ENCODE measurements around the gene ERBB4.

ERBB4 gene

GRCh38 chr2:212517693-212518092 lies 20.9 kb downstream of the ERBB4 start:
- H3K4me3 ChIP-seq (ENCODE audit: control insufficient read depth, low read depth, low read length): no peak overlapping the region
- no peak for TF ChIP-seq CTCF (conservative IDR thresholded peaks at IDR 0.05; ENCODE audit: control insufficient read depth, insufficient read depth, low read depth, low read length)
- no peak for DNase-seq (ENCODE audit: low read depth)

GRCh38 chr2:212505586-212505985 lies 33.0 kb downstream of the ERBB4 start:
- no peak overlapping the region for H3K4me3 ChIP-seq (ENCODE audit: control insufficient read depth, low read depth, low read length)
- DNase-seq (ENCODE audit: low read depth): no peak
- no peak for TF ChIP-seq CTCF (conservative IDR thresholded peaks at IDR 0.05; ENCODE audit: control insufficient read depth, insufficient read depth, low read depth, low read length)

GRCh38 chr2:212495046-212495445 lies 43.6 kb downstream of the ERBB4 start:
- no peak for TF ChIP-seq CTCF (conservative IDR thresholded peaks at IDR 0.05; ENCODE audit: control insufficient read depth, insufficient read depth, low read depth, low read length)
- no peak overlapping the region for H3K4me3 ChIP-seq (ENCODE audit: control insufficient read depth, low read depth, low read length)
- no peak for DNase-seq (ENCODE audit: low read depth)

GRCh38 chr2:212494418-212495020 lies 44.1 kb downstream of the ERBB4 start:
- DNase-seq (ENCODE audit: low read depth): no peak
- no peak for TF ChIP-seq CTCF (conservative IDR thresholded peaks at IDR 0.05; ENCODE audit: control insufficient read depth, insufficient read depth, low read depth, low read length)

GRCh38 chr2:212489719-212490346 lies 48.8 kb downstream of the ERBB4 start:
- no peak overlapping the region for H3K4me3 ChIP-seq (ENCODE audit: control insufficient read depth, low read depth, low read length)
- TF ChIP-seq CTCF (conservative IDR thresholded peaks at IDR 0.05; ENCODE audit: control insufficient read depth, insufficient read depth, low read depth, low read length): no peak
- no peak for DNase-seq (ENCODE audit: low read depth)

More at GRCh38 chr2:212494418-212495020, 44.1 kb downstream of the ERBB4 start:
- no peak overlapping the region for H3K4me3 ChIP-seq (ENCODE audit: control insufficient read depth, low read depth, low read length)

- no peak for DNase-seq (ENCODE audit: low read depth)
- no peak for TF ChIP-seq CTCF (conservative IDR thresholded peaks at IDR 0.05; ENCODE audit: control insufficient read depth, insufficient read depth, low read depth, low read length)
- H3K4me3 ChIP-seq (ENCODE audit: control insufficient read depth, low read depth, low read length): no peak overlapping the region
These were observed 50.0 kb downstream of the ERBB4 start for GRCh38 chr2:212488611-212489010.
